Stimulated activated CD8-positive, alpha-beta memory T cell treated with anti-CD3 and anti-CD28 coated beads, Interleukin-12 subunit alpha, Interleukin-12 subunit beta, amount 100 ng/mL, for 24 hours (primary cell): ENCODE results near the gene AP2A2.

Source experiments
- DNase-seq: peaks from one replicate; pipeline ENCODE4 v3.0.0-alpha.2; 2020; ENCODE audit errors: extremely low read depth

Gene AP2A2

DNA sequence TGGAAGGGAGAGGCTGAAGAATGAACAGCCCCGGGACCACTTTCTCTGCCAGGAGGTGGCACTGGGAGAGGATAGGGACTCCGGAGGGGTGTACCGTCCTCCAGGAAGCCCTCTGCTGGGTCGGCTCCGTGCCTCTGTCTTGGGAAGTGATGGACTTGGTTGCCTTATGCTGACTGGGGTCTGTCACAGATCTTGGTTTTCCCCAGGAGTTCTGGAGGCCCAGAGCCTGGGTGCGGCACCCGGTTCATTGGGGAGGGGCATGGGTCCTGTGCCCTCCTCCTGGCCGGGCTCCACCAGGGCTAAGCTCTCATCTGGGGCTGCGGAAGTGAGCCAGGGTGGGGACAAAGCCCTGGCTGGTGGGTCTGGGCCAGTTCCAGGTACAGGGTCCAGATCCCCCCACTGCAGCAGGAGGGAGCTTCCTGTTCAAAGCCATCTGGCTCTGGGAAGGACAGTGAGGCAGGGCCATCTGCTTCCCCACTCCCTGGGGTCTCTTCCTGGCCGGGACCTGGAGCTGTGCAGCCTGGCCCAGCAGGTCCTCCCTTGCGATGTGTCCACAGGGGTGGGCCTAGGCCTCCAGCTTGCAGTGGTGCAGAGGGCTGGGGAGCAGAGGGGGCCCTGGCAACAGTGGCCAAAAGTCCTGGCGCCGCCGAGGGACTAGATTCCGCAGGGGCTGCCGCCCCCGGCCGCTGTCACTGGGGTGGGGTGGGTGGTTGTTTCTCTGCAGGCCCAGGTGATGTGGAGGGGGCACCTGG lies 1.1 kb upstream of the AP2A2 start:
- no peak for DNase-seq

DNA sequence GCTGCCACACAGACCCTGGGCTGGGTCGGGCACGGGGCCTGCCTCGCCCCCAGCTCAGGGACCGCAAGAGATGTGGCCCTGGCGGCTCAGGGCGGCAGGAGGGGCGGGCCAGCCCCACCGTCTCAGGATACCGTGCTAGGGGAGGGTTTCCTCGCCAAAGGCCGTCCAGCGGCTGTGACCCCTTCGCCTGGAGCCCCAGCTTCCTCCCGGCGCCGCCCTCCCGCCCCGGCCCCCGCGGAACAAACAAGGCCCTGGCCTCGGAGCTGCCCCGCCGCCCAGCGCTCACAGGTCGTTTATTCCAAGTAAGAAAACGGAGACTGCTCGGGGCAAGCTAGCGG lies 543 bp upstream of the AP2A2 start:
- no peak for DNase-seq

DNA sequence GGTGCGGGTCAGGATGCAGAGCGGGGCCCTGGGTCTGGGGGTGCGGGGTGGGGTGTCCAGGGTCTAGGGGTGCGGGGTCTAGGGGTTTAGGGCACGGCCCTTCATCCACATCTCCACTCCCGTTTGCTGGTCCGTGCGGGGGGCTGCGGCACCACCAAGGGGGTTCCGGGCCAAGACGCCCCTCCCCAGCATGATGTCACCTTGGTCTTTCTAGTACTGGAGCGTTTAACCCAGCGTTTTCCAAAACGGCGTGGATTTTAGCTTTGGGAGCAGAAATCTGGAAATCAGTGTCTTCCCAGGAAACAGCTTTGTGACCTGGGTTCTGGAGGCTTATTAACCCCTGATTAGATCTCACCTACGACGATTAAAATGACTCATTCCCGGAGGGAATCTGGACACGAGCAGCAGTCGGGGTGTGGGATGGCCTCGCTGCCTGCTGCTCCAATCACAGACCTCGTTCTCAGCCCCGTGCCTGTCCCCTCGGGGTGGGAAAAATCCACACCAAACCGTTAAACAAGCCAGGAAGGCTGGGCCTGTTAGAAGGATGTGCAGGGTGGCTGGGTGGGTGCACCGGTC lies 759 bp downstream of the AP2A2 start:
- DNase-seq: no peak

DNA sequence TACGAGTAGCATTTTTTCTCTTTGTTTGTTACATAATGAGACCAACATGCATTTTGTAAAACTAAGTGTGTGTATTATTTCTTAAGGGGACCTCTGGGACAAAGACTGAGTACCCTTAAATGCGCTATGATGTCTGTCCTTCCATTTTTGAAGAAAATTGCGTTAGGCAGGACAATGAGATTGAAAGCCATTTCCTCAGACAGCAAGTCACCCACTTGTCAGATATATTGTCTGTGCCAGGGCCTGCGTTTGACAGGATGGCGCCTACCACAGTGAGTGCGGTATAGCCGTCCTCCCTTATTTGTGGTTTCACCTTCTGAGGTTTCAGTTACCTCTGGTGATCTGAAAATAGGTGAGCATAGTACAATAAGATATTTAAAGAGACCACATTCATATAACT lies 2.2 kb downstream of the AP2A2 start:
- DNase-seq: no peak

DNA sequence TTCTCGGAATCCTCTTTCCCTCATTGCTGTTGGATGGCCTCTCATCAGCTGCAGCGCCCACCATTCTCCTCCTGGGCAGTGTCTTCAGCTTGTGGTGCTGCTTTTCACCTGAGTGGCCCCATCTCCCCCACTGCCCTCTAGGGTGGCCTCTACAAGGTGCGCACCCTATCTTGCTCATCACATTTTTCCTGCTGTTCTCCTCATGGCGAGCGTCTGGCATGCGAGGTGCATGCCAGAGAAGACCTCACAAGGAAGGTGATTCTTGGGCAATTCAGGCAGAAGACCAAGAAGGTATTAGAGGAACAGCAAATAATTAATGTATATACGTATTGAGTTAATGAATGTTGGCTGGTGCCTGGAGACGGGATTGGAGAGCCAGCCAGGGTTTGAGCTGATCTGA lies 3.1 kb downstream of the AP2A2 start:
- DNase-seq: no peak

DNA sequence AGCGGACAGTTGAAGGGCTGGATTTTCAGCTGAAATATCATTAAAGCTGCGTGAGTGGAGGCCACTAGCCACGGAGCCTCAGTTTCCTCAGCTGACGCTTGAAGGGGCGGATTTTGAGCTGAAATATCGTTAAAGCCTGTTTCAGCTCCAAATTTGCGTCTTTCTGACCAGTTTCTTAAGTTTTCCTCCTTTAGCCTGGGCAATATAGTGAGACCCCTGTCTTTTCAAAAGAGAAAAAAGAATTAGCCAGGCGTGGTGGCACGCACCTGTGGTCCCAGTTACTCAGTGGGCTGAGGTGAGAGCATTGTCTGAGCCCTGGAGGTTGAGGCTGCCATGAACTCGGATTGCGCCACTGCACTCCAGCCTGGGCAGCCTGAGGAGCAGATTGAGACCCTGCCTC lies 3.7 kb downstream of the AP2A2 start:
- DNase-seq: no peak

DNA sequence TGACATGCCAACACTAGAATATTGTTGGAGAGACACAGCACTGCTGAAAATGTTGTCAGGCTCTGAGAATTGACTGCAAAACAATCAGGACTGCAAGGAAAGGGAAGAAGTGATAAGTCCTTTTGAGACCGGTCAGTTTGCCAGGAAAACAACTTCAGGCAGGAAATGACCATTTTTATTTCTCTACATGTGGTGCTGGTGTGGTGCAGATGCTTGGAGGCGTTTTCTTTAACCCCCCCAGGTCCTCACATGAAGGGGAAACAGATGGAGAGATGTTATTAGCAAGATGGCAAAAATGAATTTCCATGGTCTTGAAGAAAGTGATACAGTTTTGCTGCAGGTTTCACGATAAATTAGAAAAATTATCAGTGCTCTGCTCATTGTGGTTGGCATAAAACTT lies 5.7 kb downstream of the AP2A2 start:
- DNase-seq: no peak

DNA sequence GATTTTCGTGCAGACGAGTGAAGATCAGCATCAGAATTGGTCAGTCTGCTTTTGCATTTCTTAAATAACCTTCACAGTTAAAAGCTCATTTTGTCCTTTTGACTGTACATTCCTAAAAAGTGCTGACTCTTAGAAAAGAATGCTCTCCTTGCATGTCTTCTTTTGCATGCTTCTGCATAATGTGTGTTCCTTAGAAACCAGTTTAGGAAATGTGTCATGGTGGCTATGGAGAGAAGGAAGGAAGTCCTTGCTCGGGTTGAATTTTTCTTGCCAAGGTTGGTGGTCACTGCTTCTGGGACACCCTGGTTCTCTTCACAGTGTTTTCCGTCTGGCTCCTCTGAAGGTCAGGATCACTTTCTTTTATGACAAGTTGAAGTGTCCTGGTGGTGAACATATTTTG lies 6.8 kb downstream of the AP2A2 start:
- no peak for DNase-seq

DNA sequence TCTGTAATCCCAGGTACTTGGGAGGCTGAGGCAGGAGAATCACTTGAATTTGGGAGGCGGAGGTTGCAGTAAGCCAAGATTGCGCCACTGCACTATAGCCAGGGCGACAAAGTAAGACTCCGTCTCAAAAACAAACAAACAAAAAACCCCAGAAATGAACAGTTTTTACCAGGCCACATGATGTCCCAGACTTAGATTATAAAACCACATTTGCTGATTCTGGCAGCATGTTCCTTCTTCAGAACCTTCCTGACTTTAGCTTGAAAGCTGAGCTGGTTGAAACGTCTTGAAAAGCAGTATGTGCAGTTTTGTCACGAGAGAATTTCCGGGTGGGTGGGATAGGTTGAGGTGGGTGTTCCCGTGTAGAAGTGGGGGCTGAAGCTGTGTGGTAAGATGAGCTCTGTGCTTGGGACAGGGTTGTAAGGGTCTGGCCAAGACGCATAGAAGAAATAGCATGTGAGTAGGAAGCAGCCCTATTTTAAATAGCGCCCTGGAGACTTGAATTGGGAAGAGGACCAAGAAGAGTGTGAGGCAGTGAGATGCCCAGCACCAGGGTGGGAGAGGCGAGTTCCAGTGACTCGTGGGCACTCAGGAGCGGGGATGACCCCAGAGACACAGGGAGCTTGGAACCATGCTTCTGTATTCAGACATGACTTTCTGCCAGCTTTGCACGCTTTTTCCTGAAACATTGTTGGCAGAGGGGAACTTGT lies 7.6 kb downstream of the AP2A2 start:
- DNase-seq: no peak

DNA sequence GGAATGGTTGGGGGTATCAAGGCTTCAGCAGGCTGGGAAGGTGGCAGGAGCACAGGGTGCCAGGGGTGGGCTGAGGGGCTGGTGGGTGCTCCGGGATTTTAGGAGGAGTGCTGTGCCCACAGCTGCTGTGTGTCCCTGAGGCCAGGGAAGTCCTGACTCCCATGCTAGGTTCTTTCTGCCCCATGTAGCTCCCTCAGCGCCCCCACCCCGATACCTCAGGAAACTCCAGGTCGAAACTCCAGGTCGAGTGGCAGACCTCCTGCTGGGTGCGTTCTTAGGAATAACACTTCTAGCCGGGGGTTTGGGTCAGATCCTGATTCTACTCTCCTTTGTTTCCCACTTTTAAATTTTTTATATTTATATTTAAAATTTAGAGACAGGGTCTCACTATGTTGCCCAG lies 8.3 kb downstream of the AP2A2 start:
- DNase-seq: no peak

DNA sequence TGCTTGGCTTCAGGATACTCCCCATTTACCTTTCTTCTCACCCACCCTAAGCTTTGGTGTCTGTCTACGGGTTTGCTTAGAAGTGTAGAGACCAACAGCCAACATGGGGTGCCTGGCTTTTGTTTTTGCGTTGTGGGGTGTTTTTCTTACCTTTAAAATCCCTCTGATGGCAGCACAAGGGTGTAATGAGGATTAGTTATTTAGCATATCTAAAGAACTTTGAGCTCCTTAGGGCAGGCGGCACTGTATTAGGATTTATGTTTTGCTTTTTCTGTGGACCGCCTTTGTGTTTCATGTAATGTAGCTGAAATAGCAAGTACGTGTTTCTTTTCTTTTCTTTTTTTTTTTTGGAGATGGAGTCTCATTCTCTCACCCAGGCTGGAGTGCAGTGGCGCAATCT lies 8.9 kb downstream of the AP2A2 start:
- no peak for DNase-seq

DNA sequence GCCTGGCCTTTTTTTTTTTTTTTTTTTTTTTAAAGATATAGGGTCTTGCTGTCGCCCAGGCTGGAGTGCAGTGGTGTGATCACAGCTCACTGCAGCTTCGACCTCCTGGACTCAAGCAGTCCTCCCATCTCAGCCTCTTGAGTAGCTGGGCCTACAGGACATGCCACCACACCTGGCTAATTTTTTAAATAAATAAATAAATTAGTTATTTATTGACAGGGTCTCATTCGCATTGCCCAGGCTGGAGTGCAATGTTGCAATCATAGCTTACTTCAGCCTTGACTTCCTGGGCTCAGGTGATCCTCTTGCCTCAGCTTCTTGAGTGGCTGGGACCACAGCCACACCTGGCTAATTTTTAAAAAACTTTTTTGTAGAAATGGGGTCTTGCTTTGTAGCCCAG lies 10.5 kb downstream of the AP2A2 start:
- no peak for DNase-seq

DNA sequence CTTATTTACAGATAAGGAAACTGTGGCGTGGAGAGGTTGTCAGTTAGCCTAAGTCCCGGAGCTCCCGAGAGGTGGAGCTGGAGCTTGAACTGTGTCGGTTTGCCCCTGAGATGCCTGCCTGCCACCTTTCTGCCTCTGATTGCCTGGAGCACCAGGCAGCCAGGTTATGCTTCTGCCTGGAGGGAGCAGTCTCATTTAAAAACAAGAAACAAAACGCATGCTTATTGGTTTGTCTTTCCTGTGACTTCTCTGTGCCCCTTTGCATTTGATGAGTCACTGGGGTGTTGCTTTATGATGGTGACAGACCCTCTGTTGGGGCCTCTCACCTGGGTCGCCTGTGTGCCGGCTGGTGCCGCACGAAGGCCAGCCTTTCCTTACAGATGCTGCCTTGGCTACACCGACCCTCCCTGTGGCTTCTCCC lies 12.2 kb downstream of the AP2A2 start:
- no peak for DNase-seq

DNA sequence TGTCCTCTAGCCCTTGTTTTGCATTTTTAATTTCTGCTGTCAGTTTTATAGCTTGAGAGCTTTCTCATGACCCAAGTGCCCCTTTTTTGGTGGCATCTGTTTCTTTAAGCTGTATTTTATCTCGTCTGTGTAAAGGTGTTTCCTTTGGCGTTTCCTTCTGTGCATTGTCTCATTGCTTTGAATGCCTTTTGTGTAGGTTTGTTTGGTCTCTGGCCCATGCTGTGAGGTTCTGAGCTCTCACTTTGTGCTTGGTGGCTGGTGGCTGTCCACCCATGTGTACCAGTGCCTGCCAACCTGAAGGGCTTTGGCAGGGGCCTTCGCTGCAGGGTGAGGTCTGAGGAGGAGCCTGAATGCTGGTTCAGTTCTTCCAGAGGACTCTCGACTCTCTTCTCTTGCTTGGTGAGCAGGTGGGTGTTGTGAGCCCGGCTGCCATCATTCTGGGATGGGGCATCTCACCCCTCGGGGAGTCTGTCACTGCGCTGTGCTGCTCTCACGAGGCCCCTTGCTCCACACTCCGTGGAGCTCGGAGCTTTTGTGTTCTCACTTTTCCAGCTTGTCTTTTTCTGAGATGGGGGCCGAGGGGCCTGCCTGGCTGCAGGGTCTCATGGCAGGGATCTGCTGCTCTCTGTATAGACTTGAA lies 14.9 kb downstream of the AP2A2 start:
- no peak for DNase-seq

DNA sequence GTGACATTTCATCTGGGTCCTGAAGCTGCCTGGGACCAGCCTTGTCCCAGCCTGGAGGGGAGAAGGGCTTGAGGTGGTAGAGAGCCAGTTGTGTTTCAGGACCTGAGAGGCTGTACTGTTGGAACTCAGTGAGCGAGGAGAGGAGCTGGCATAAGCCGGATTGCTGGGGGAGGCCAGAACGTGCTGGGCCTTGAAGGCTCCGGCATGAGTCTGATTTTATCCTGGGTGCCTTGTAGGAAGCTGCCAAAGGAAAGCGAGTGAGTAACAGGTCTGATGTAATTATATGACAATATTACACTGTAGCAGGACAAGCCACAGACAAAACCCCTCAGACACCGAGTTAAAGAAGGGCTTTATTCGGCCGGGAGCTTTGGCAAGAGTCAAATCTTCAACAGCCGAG lies 17.2 kb downstream of the AP2A2 start:
- DNase-seq: no peak

DNA sequence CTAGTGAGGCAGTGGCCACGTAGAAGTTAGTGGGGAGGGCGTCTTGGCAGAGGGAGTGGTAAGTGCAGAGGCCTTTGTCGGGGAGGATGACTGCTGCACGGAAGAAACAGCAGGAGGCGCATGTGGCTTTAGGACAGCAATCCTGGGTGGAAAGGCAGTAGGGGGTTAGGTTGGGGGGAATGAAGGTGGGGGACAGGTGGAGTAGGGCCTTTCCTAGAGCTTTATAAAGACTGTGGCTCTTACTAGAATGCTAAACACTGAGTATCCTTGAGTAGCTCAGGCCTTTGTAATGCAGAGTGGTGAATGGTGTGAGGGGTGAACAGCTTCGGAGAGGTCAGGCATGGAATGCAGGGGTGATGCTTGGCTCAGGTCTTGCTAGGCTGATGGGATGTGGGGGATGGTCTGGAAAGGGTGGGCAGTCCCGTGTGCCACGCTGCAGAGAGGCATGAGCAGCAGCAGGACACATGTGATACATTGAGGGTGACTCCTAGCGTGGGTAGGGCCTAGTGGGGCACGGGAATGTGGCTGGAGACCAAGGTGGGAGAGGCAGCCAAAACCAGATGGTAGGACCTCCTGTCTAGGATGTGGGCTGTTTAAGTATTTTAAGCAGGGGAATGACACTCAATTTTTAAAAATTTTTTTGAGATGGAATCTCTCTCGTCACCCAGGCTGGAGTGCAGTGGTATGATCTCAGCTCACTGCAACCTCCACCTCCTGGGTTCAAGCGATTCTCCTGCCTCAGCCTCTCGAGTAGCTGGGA lies 19.2 kb downstream of the AP2A2 start:
- no peak for DNase-seq

DNA sequence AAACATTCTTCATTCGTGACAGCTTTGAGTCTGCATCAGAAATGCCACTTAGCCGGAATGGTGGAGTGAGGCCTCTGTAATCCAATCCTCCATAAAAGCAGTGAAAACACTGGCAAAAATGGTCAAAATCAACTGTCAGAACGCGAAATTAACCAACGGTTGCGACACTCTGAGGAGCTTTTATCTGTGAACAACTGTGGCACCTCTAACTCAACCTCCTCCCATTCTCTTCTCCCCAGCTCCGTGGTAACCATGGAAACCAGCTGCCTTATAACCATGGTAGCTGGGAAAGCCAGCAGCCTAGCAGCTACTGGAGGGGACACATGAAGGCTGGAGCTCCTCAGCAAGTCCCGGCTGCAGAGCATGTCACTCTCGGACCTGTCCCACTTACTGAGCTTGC lies 20.3 kb downstream of the AP2A2 start:
- DNase-seq: no peak

DNA sequence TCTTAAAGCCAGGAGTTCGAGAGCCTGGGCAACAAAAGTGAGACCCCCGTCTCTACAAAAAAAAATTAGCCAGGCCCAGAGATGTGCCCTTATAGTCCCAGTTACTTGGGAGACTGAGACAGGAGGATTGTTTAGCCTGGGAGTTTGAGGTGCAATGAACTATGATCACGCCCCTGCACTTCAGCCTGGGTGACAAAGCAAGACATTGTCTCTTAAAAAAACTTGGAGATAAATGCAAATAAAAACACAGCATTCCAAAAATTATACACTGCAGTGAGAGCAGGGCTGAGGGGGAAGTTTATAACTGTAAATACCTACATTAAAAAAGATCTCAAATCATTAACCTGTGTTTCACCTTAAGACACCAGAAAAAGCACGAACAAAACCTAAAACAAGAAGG lies 22.1 kb downstream of the AP2A2 start:
- DNase-seq: no peak

DNA sequence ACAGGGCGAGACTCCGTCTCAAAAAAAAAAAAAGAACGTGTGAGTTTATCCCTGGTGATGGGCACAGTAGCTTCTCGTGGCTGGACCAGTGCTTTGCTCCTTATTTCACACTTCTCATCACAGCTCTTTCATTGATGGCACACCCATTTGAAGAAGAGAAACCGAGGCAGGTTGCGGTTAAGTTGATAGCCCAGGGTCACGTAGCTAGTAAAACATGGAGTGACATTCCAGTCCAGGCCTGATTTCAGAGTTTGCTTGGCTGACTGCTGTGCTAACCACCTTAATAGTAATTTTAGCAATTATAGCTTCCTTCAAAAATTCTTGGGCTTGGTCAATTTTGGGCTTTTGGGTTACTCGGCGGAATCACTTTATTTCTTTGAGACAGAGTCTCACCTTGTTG lies 25.8 kb downstream of the AP2A2 start:
- DNase-seq: no peak

DNA sequence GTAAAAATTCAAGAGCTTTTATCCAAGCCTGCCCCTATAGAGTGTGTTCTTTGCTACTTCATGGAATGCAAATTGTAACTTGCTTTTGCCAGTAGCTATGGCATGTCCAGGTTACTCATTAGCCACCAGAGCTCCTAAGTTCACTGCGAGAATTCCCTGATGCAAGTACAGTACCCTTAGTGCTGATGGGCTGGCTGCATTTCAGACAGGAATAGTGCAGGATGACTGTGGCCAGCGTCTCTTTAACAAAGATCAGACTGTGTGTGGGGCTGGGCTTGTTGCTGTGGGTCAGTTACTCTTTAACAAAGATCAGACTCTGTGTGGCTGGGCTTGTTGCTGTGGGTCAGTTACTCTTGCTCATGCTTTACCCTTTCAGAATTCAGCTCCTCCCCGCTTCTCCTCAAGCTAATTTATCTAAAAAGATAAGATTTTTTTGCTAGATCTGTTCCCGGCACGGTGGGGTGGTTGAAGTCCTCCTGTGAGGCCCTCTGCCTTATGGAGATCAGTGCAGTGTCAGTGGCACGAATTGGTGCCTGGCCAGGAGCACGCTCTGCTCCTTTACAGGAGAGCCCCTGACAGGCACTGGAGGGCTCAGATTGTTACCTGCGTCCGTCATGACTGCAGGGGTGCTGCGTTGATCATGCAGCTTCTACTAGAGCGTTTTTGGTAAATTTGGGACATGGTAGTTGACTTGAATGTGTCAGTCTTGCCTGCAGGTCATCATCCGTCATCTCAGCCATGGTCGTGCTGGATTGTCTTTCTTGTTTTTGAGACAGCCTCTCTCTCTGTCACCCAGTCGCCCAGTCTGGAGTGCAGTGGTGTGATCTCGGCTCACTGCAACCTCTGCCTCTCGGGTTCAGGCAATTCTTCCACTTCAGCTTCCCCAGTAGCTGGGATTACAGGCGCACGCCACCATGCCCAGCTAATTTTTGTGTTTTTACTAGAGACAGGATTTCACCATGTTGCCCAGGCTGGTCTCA lies 27.0 kb downstream of the AP2A2 start:
- DNase-seq: no peak

DNA sequence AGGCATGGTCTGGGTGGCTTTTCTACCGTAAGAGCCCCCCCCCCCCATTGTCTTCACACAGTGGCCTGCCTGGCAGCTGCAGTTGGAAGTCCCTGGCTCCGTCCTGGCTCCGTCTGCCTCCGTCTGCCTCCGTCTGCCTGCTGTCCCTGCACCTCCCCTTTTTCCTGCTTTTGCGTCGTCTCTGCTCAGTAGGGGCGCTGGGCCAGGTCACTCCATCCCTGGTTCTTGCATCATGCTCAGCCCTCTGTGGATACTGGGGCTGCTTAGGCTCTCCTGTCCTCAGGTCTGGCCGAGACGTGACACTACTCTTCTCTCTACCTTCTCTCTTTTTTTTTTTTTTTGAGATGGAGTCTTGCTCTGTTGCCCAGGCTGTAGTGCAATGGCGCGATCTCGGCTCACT lies 27.8 kb downstream of the AP2A2 start:
- no peak for DNase-seq
